Stimulated activated naive CD4-positive, alpha-beta T cell treated with Interleukin-2 at 50 U/mL for 16 hours (primary cell): ENCODE measurements around the gene SH3GL3.

Experiments
- DNase-seq: peaks from one replicate; lab custom pipeline; 2025; lab: John Stamatoyannopoulos, UW

SH3GL3 gene

GRCh38 chr15:83510001-83510400, 62.9 kb downstream of the SH3GL3 start:
- DNase-seq, result no peak

- no peak for DNase-seq
These were observed 65.3 kb downstream of the SH3GL3 start for GRCh38 chr15:83512459-83512858.

DNA sequence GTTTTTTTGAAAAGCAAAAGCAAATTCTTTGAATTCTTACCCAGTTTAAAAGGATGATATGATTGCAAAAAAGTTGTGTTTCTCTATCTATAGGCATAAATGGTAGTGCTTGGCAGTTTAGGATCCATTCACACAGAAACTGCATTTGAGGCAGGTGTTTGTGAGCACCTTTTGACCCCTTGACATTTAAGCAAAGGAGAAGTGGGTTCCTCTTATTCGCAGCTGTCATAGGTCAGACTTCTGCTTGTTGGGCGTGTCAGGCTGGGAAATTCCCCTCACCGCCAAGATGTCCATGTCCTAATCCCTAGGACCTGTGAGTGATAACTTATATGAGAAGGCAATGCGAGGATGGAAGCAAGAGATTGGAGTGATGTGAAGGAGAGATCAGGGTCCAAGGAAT, 67.4 kb downstream of the SH3GL3 start:
- DNase-seq, result no peak

DNA sequence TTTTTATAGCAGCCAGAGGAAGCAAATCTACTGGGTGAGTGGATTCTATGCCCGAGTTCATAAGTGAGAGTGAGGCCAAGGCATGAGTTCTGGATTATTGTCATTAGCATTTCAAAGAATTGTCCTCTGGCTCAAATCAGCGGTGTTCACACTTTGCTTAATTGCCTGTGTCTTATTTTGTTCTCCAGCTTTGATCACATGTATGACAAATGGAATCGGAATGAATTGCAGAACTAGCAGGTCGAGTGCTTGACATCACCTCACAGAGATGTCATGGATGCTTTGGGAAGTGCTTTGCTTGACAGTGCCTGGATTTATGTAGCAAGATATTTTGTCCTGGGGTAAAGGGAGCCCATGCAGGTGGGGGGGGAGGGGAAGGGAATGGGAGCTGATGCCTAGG, 68.0 kb downstream of the SH3GL3 start:
- DNase-seq, result no peak

- no peak for DNase-seq
These were observed 69.8 kb downstream of the SH3GL3 start for GRCh38 chr15:83516935-83517334.

- DNase-seq, result no peak
These were observed 79.2 kb downstream of the SH3GL3 start for GRCh38 chr15:83526319-83526718.

- no peak for DNase-seq
These were observed 86.3 kb downstream of the SH3GL3 start for GRCh38 chr15:83533410-83533962.

DNA sequence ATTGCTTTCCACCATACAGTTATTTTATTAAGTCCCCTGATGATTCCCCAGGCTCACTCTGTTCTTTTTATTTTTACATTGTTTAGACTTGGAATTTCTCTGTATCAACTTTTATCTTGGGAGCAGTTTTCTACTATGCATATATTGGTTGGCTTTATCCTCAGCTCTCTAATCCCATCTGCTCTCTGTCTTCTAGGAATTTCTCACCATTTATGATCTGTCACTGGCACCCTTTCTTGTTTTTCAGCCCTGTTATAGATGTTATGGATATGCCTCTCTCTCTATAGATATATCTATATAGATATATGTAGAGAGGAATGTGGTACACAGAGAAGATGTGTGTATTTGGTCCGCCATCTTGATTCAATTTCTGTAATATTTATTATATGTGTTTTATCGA, 90.5 kb downstream of the SH3GL3 start:
- no peak for DNase-seq

DNA sequence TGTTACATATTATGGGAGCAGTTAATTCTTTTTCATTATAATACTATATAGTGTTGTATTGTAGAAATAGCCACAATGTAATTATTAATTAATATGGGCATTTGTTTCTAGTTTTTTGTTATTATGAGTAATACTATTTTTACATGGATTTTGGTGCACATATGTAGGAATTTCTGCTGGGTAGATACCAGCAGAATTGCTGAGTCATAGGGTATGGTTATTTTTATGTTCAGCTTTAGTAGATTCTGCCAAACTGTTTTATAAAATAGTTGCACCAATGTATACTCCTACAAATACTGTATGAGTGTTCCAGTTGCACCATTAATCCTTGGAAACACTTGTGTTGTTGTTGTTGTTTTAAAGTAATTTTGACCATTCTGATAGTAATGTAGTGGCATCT, 91.5 kb downstream of the SH3GL3 start:
- DNase-seq, result no peak

DNA sequence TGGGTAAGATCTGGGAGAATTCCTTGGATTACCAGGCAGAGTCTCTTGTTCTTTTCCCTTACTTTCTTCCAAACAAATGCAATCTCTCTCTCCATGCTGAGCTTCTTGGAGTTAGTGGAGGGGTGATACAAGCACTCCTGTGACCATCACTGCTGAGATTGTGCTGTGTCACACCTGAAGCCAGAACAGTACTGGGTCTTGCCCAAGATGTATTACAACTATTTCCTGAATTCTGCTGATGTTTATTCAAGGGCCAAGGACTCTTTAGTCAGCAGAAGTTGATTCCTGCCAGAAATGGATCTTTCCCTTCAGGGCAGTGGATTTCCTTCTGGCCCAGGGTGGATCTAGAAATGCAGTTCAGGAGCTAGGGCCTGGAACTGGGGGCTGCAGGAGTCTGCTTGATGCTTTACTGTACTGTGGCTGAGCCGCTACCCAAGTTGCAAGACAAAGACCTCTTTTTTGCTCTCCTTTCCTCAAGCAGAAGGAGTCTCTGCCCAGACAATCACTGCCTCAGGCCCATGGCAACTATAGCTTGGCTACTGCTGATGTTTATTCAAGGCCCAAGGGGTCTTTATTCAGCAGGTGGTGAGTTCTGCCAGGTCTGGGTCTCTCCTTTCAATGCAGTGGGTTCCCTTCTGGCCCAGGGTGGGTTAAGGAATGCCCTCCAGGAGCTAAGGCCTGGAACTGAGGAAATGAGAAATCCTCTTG, 98.8 kb downstream of the SH3GL3 start:
- DNase-seq, result no peak

DNA sequence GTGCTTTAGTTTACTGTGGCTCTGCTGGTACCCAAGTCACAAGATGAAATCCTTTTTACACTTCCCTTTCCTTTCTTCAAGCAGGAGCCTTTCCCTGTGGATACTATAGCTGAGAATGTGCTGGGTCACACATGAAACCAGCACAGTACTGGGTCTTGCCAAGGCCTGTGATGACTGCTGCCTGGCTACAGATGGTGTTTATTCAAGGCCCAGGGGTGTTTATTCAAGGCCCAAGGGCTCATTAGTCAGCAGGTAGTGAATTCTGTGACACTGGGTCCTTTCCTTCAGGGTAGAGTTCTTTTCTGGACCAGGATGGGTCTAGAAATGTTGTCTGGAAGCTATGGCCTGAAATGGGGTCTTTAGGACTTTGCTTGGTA, 99.4 kb downstream of the SH3GL3 start:
- no peak for DNase-seq

- DNase-seq, result no peak
These were observed 100.0 kb downstream of the SH3GL3 start for GRCh38 chr15:83547168-83547567.

- no peak for DNase-seq
These were observed 102.5 kb downstream of the SH3GL3 start for GRCh38 chr15:83549623-83550022.

GRCh38 chr15:83554558-83554957, 107.4 kb downstream of the SH3GL3 start:
- no peak for DNase-seq

- DNase-seq, result no peak
These were observed 108.2 kb downstream of the SH3GL3 start for GRCh38 chr15:83555383-83555782.

GRCh38 chr15:83556068-83556467, 108.9 kb downstream of the SH3GL3 start:
- DNase-seq, result no peak

DNA sequence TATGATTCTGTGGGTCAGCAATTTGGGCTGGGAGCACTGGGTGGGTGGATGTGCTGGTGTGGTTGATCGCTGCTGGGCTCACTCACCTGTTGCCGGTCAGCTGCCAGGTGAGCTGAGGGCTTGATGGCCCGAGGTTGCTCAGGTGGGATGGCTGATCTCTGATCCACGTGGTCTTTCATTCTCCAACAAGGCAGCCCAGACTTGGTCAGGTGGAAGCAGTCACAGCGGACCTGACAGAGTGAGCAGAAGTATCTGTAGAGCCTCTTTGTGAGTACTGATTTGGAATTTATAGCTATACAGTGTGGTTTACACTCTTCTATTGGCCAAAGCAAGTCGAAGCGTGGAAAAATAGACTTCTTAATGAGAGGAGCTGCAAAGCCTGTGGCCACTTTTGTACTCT, 109.6 kb downstream of the SH3GL3 start:
- no peak for DNase-seq

- DNase-seq, result no peak
These were observed 111.0 kb downstream of the SH3GL3 start for GRCh38 chr15:83558146-83558545.

- no peak for DNase-seq
These were observed 112.3 kb downstream of the SH3GL3 start for GRCh38 chr15:83559310-83559966.

GRCh38 chr15:83561661-83562060, 114.5 kb downstream of the SH3GL3 start:
- DNase-seq, result no peak

GRCh38 chr15:83565138-83565537, 118.0 kb downstream of the SH3GL3 start:
- DNase-seq, result no peak

GRCh38 chr15:83565553-83566159, 118.5 kb downstream of the SH3GL3 start:
- DNase-seq, result no peak

DNA sequence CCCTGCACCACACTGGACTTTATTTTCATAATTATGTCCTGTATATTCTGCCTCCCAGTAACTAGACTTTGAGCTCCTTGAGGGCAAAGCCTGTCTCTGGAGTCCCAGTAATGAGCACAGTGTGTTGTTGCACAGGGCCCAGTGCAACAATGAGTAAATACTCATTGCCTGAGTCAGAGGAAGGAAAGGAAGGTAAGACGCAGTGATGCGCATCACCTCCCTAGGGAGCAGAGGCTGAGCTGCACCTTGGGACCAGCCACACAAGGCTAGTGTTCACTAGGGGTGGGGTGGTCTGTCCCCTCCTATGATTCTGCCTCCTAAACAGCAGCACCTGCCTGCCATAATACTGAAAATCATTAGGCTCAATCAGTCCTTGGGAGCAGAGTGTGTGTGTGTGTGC, 120.2 kb downstream of the SH3GL3 start:
- DNase-seq, result no peak
